GM10248 (cell line): ENCODE measurements around the gene SOHLH1.

Source experiments
- CTCF ChIA-PET: fragments of 300-600 bp; sonication (Branson Sonifier 250); formaldehyde crosslinking; extraction: SDS; loops from one replicate; lab custom pipeline; 2021; ENCODE audit warnings: antibody characterized with exemption; lab: Yijun Ruan, JAX
- POLR2A ChIA-PET: fragments of 350-650 bp; sonication (Branson Sonifier 250); formaldehyde crosslinking; extraction: SDS; loops from one replicate; lab custom pipeline; 2020; ENCODE audit warnings: antibody characterized with exemption; lab: Yijun Ruan, JAX
- DNase-seq: peaks from one replicate; pipeline ENCODE4 v3.0.0; 2012; ENCODE audit errors: extremely low spot score
- CTCF ChIP-seq: IDR thresholded peaks from 2 replicates; pipeline ENCODE4 v1.5.1; 2012; ENCODE audit warnings: mild to moderate bottlenecking, low read depth; ENCODE audit errors: extremely low read depth, missing control alignments, control extremely low read depth

The SOHLH1 gene

GRCh38 chr9:135664266-135664665, 35.0 kb downstream of the SOHLH1 start:
- ChIA-PET CTCF (no interaction called here), POLR2A (no interaction called here)
- peak; percentile 12 for DNase-seq
- no peak for TF ChIP-seq CTCF

GRCh38 chr9:135663857-135664256, 35.4 kb downstream of the SOHLH1 start:
- no peak for TF ChIP-seq CTCF
- DNase-seq: no peak
- ChIA-PET CTCF (no interaction called here), POLR2A (no interaction called here)

- TF ChIP-seq CTCF: no peak
- POLR2A ChIA-PET: no interaction called here
- DNase-seq: peak; percentile 15
- CTCF ChIA-PET: no interaction called here
Observed at GRCh38 chr9:135663451-135663770, 35.9 kb downstream of the SOHLH1 start.

GRCh38 chr9:135662758-135663450, 36.4 kb downstream of the SOHLH1 start, which contains the start of gene LCN9:
Gene LCN9, plus strand, starts transcription at chr9:135663309. Its CDS starts 13 bp downstream, at chr9:135663322.
- CTCF ChIA-PET: no interaction called here

GRCh38 chr9:135661816-135662560, 37.3 kb downstream of the SOHLH1 start:
- POLR2A ChIA-PET: no interaction called here
- TF ChIP-seq CTCF: no peak
- CTCF ChIA-PET: no interaction called here
- no peak for DNase-seq

More at GRCh38 chr9:135662758-135663450, 36.4 kb downstream of the SOHLH1 start, which contains the start of gene LCN9:
- no peak for TF ChIP-seq CTCF
- POLR2A ChIA-PET: no interaction called here
- peak; percentile 7 for DNase-seq

- ChIA-PET POLR2A (no interaction called here), CTCF (no interaction called here)
- no peak for DNase-seq
- no peak for TF ChIP-seq CTCF
Observed at GRCh38 chr9:135660407-135660806, 38.9 kb downstream of the SOHLH1 start.
